ENCODE measurements around the gene NOS1AP.

GRCh38 chr1:162305969-162306368 is 236.5 kb downstream of the NOS1AP start:
- TF ChIP-seq CTCF (IDR thresholded peaks at IDR 0.05; ENCODE audit: low read length) (no peak), EZH2 (optimal IDR thresholded peaks at IDR 0.05; ENCODE audit: low read depth, low read length) (no peak), EZH2phosphoT487 (IDR thresholded peaks at IDR 0.05; ENCODE audit: low read length) (no peak)
